Measurements from ENCODE around the gene SYNDIG1. TPM values are rescaled to one million over a fixed set of nuclear protein-coding genes. Genes with fewer than 3 reads are reported as not detected.
A peak's percentile ranks its signal among the peaks of the same experiment; 100 is the strongest.

The SYNDIG1 gene
- total RNA-seq, 1 donor: 1.6 TPM

- TF ChIP-seq, protein P1, sequence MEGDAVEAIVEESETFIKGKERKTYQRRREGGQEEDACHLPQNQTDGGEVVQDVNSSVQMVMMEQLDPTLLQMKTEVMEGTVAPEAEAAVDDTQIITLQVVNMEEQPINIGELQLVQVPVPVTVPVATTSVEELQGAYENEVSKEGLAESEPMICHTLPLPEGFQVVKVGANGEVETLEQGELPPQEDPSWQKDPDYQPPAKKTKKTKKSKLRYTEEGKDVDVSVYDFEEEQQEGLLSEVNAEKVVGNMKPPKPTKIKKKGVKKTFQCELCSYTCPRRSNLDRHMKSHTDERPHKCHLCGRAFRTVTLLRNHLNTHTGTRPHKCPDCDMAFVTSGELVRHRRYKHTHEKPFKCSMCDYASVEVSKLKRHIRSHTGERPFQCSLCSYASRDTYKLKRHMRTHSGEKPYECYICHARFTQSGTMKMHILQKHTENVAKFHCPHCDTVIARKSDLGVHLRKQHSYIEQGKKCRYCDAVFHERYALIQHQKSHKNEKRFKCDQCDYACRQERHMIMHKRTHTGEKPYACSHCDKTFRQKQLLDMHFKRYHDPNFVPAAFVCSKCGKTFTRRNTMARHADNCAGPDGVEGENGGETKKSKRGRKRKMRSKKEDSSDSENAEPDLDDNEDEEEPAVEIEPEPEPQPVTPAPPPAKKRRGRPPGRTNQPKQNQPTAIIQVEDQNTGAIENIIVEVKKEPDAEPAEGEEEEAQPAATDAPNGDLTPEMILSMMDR (IDR thresholded peaks at IDR 0.05; ENCODE audit: insufficient read depth, low read length): no peak
- no peak for DNase-seq (ENCODE audit: low read depth)
- no peak overlapping the region for H3K4me3 ChIP-seq (ENCODE audit: low read depth, low read length)
Measured at GRCh38 chr20:24646321-24646720, 176.9 kb downstream of the SYNDIG1 start.

DNA sequence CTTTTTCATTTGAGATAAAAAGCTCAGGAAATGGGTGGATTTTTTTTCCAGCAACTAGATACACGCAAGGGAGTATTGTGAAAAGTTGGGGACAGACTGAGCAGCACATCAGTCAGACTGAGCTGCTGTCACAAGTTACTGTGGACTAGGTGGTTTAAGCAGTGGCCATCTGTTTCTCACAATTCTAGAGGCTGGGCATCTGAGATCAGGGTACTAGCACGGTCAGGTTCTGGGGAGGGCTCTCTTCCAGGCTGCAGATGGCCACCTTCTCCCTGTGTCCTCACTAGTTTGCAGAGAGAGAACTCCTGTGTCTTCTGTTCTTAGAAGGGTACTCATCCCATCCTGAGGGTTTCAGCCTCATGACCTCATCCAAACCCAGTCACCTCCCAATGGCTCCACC, 178.3 kb downstream of the SYNDIG1 start:
- DNase-seq (ENCODE audit: low read depth): no peak
- TF ChIP-seq, protein P1 (IDR thresholded peaks at IDR 0.05; ENCODE audit: insufficient read depth, low read length): no peak
- H3K4me3 ChIP-seq (ENCODE audit: low read depth, low read length): no peak overlapping the region

DNA sequence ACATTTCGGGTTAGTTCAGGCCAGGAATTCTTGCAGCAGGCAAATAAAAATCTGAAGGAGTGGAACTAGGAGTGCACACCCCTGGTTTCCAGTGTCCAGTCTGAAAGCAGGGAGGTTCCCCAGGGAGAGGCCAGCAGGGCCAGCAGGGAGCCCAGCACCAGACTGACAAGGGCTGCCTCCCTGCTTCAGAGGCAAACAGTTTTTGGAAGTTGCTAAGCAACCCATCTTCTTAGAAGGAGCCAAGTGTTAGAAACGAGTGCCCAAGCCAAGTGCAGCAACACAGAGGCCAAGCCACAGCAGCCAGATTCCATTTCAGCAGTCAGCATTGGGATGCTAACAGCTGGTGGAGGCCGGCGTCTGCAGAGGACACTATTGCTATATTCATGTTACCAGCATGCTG, 179.1 kb downstream of the SYNDIG1 start:
- peak; percentile 88 for DNase-seq (ENCODE audit: low read depth)
- H3K4me3 ChIP-seq (ENCODE audit: low read depth, low read length): no peak overlapping the region
- TF ChIP-seq, protein P1 (IDR thresholded peaks at IDR 0.05; ENCODE audit: insufficient read depth, low read length): no peak

GRCh38 chr20:24648919-24649318, 179.5 kb downstream of the SYNDIG1 start:
- DNase-seq (ENCODE audit: low read depth): no peak
- H3K4me3 ChIP-seq (ENCODE audit: low read depth, low read length): no peak overlapping the region
- TF ChIP-seq, protein P1 (IDR thresholded peaks at IDR 0.05; ENCODE audit: insufficient read depth, low read length): no peak

GRCh38 chr20:24649787-24650490, 180.5 kb downstream of the SYNDIG1 start:
- DNase-seq (ENCODE audit: low read depth): peak; percentile 87
- H3K4me3 ChIP-seq (ENCODE audit: low read depth, low read length): no peak overlapping the region
- TF ChIP-seq, protein P1 (IDR thresholded peaks at IDR 0.05; ENCODE audit: insufficient read depth, low read length): no peak

DNA sequence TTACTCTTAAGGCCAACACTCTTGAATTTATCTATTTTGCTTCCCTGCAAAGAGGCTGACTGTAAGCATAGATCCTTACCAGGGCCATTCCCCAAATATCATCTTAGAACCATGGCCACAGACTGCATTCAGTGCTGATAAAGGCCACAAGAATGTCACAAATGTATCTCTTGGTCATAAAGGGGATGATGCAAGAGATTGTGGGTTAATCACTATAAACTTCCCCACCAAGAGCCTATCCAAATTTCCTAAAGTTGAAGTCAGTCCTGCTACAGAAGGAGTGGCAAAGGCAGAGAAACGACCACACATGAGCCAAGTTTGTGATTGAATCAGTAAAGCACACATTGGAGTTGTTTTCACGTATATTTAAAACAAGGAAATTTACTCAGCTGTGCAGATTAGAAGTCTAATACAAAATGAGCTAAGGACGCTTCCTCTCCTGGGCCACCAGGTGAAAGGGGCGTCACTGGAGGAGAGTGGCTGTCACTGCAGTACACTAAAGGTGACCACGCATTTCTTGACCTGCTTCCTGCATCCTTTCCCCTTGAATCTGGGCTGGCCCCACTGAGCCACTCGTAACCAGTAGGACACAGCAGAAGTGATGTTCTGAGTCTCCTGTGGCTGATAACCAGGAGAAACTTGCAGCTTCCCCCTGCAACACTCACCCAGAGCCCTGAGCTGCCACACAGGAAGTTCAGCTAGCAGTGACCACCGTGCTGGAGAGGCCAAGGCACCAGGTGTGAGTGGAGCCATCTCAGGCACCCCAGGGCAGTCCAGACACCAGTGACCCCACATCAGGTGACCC, 181.9 kb downstream of the SYNDIG1 start:
- H3K4me3 ChIP-seq (ENCODE audit: low read depth, low read length): no peak overlapping the region
- peak; percentile 88 for DNase-seq (ENCODE audit: low read depth)
- TF ChIP-seq, protein P1 (IDR thresholded peaks at IDR 0.05; ENCODE audit: insufficient read depth, low read length): no peak
